MM.1S (cell line): Measurements from ENCODE around the gene SLC46A3.
"Not testable (repeated sequence)": the region's sequence is repeated elsewhere in the genome, so short reads cannot be mapped to it uniquely, and the experiment has no call there.

Experiments used
- DNase-seq: peaks from one replicate; pipeline ENCODE4 v3.0.0-alpha.2; 2015
- H2AFZ ChIP-seq: fragments of 300-600 bp; sonication (generic); 2 replicates; pipeline ENCODE4 v1.6.0; 2016; ENCODE audit warnings: antibody characterized with exemption, low read length
- H3F3A ChIP-seq: fragments of 300-600 bp; sonication (generic); 2 replicates; pipeline ENCODE4 v1.6.1; 2016; ENCODE audit warnings: mild to moderate bottlenecking, antibody characterized with exemption, low read length, moderate library complexity, mixed read lengths; ENCODE audit not compliant: insufficient read depth
- H3K27ac ChIP-seq: fragments of 300-600 bp; sonication (generic); 2 replicates; pipeline ENCODE4 v1.5.1; 2016; ENCODE audit warnings: mild to moderate bottlenecking, low read length
- H3K27me3 ChIP-seq: fragments of 300-600 bp; sonication (generic); replicated peaks from 2 replicates; pipeline ENCODE4 v1.6.0; 2016; ENCODE audit warnings: low read length; ENCODE audit not compliant: insufficient read depth
- H3K36me3 ChIP-seq: fragments of 300-600 bp; sonication (generic); replicated peaks from 2 replicates; pipeline ENCODE4 v1.6.1; 2016; ENCODE audit warnings: mild to moderate bottlenecking, low read length, mixed read lengths; ENCODE audit not compliant: insufficient read depth
- H3K4me1 ChIP-seq: fragments of 300-600 bp; sonication (generic); 2 replicates; pipeline ENCODE4 v1.6.1; 2016; ENCODE audit warnings: low read length, mixed read lengths
- H3K4me2 ChIP-seq: fragments of 300-600 bp; sonication (generic); 2 replicates; pipeline ENCODE4 v1.6.0; 2016; ENCODE audit warnings: low read depth, low read length
- H3K4me3 ChIP-seq: fragments of 300-600 bp; sonication (generic); 2 replicates; pipeline ENCODE4 v1.5.1; 2016; ENCODE audit warnings: low read length, mixed read lengths
- H3K79me2 ChIP-seq: fragments of 300-600 bp; sonication (generic); 2 replicates; pipeline ENCODE4 v1.6.1; 2016; ENCODE audit warnings: mixed run types, low read length, mixed read lengths
- H3K9ac ChIP-seq: fragments of 300-600 bp; sonication (generic); 2 replicates; pipeline ENCODE4 v1.6.1; 2016; ENCODE audit warnings: low read length, mixed read lengths
- H3K9me2 ChIP-seq: fragments of 300-600 bp; sonication (generic); replicated peaks from 2 replicates; pipeline ENCODE4 v1.6.1; 2016; ENCODE audit warnings: mild to moderate bottlenecking, low read length, mixed read lengths; ENCODE audit not compliant: insufficient read depth
- H3K9me3 ChIP-seq: fragments of 300-600 bp; sonication (generic); replicated peaks from 2 replicates; pipeline ENCODE4 v1.6.1; 2016; ENCODE audit warnings: mild to moderate bottlenecking, low read length, mixed read lengths; ENCODE audit not compliant: insufficient read depth
- H4K20me1 ChIP-seq: fragments of 300-600 bp; sonication (generic); 2 replicates; pipeline ENCODE4 v1.6.1; 2016; ENCODE audit warnings: mild to moderate bottlenecking, low read length, moderate library complexity, mixed read lengths; ENCODE audit not compliant: insufficient read depth
- EZH2 ChIP-seq: fragments of 300-600 bp; sonication (generic); optimal IDR thresholded peaks from 2 replicates; pipeline ENCODE3; 2017; ENCODE audit warnings: low read depth, mild to moderate bottlenecking, antibody characterized with exemption, low read length, mixed read lengths
- EZH2phosphoT487 ChIP-seq: fragments of 300-600 bp; sonication (generic); IDR thresholded peaks from 2 replicates; pipeline ENCODE4 v1.6.1; 2018; ENCODE audit warnings: antibody characterized with exemption, low read length
- TF ChIP-seq, protein P1 (sequence below): fragments of 300-600 bp; sonication (generic); IDR thresholded peaks from 2 replicates; pipeline ENCODE4 v1.5.1; 2016; ENCODE audit warnings: antibody characterized with exemption, low read length, mixed read lengths

SLC46A3 gene

DNA sequence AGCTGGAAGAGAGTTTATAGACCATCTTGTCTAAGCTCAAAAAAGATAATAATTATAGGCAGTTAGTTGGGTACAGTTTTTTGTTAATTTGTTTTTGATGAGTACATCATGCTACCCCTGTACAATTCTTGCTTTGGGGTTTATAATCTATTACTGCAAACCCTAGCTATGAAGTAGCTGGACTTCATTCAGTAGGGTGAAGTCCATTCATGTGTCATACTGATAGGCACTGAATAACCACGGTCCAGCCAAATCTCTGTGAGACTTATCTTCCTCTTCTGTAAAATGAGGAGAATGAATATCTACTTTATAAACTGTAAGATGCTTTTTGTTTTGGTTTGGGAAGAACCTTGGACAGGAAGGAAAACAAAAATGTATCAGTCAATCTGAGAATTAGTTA lies 19.5 kb downstream of the SLC46A3 start:
- TF ChIP-seq EZH2 (no peak), EZH2phosphoT487 (no peak)
- TF ChIP-seq, protein P1, sequence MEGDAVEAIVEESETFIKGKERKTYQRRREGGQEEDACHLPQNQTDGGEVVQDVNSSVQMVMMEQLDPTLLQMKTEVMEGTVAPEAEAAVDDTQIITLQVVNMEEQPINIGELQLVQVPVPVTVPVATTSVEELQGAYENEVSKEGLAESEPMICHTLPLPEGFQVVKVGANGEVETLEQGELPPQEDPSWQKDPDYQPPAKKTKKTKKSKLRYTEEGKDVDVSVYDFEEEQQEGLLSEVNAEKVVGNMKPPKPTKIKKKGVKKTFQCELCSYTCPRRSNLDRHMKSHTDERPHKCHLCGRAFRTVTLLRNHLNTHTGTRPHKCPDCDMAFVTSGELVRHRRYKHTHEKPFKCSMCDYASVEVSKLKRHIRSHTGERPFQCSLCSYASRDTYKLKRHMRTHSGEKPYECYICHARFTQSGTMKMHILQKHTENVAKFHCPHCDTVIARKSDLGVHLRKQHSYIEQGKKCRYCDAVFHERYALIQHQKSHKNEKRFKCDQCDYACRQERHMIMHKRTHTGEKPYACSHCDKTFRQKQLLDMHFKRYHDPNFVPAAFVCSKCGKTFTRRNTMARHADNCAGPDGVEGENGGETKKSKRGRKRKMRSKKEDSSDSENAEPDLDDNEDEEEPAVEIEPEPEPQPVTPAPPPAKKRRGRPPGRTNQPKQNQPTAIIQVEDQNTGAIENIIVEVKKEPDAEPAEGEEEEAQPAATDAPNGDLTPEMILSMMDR = no peak
- Histone ChIP-seq H3K36me3 (no peaks in the 10 kb centered on the region), H4K20me1 (no peaks in the 10 kb centered on the region), H3K9ac (no peak overlapping the region), H3K4me1 (no peaks in the 10 kb centered on the region), H3K27me3 (no peaks in the 10 kb centered on the region), H3F3A (no peaks in the 10 kb centered on the region), H3K4me3 (no peak overlapping the region), H3K9me2 (no peaks in the 10 kb centered on the region), H3K4me2 (no peak overlapping the region), H3K79me2 (no peaks in the 10 kb centered on the region), H2AFZ (no peak overlapping the region), H3K9me3 (no peaks in the 10 kb centered on the region), H3K27ac (no peak overlapping the region)
- no peak for DNase-seq

DNA sequence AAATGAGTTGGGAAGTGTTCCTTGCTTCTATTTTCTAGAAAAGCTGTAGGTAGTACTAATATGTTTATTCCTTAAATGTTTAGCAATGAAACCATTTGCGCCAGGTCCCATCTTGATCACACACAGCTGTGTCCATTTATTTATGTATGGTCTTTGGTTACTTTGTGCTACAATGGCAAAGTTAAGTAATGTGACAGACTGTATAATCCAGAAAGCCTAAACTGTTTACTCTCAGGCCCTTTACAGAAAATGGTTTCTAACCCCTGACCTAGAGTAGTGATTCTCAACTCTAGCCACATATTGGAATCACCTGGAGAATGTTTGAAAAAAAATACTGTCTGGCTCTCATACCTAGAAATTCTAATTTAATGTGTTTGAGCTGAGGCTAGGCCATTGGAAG lies 21.3 kb downstream of the SLC46A3 start:
- Histone ChIP-seq H3K9me2 (no peaks in the 10 kb centered on the region), H3K27ac (no peak overlapping the region), H3K79me2 (no peaks in the 10 kb centered on the region), H3K27me3 (no peaks in the 10 kb centered on the region), H4K20me1 (no peaks in the 10 kb centered on the region), H3F3A (no peaks in the 10 kb centered on the region), H3K4me2 (no peak overlapping the region), H3K36me3 (no peaks in the 10 kb centered on the region), H3K9ac (no peak overlapping the region), H3K4me3 (no peak overlapping the region), H3K4me1 (no peaks in the 10 kb centered on the region), H3K9me3 (no peaks in the 10 kb centered on the region), H2AFZ (no peak overlapping the region)
- no peak for DNase-seq
- TF ChIP-seq, protein P1 = no peak
- TF ChIP-seq EZH2phosphoT487 = no peak
- no peak for TF ChIP-seq EZH2

DNA sequence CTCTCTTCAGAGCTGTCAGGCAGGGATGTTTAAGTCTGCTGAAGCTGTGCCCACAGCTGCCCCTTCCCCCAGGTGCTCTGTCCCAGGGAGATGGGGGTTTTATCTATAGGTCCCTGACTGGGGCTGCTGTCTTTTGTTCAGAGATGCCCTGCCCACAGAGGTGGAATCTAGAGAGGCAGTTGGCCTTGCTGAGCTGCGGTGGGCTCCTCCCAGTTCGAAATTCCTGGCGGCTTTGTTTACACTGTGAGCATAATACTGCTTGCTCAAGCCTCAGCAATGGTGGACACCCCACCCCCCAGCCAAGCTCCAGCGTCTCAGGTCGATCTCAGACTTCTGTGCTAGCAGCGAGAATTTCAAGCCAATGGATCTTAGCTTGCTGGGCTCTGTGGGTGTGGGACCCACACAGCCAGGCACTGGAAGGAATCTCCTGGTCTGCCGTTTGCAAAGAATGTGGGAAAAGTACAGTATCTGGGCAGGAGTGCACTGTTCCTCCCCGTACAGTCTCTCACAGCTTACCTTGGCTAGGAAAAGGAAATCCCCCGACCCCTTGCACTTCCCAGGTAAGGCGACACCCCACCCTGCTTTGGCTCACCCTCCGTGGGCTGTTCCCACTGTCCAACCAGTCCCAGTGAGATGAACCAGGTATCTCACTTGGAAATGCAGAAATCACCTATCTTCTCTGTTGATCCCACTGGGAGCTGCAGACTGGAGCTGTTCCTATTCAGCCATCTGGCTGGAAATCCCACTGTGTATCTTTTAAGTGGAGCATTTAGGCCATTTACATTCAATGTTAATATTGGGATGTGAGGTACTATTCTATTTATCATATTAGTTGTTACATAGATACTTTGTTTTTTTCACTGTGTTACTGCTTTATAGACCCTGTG lies 24.9 kb downstream of the SLC46A3 start:
- not testable (repeated sequence) for H3K4me3 ChIP-seq, H3K27ac ChIP-seq, H3K4me2 ChIP-seq, H3K9me3 ChIP-seq, H3K79me2 ChIP-seq, H3K27me3 ChIP-seq, DNase-seq, H3K9ac ChIP-seq, H2AFZ ChIP-seq, H3K4me1 ChIP-seq, H4K20me1 ChIP-seq, H3K36me3 ChIP-seq, H3K9me2 ChIP-seq, H3F3A ChIP-seq

DNA sequence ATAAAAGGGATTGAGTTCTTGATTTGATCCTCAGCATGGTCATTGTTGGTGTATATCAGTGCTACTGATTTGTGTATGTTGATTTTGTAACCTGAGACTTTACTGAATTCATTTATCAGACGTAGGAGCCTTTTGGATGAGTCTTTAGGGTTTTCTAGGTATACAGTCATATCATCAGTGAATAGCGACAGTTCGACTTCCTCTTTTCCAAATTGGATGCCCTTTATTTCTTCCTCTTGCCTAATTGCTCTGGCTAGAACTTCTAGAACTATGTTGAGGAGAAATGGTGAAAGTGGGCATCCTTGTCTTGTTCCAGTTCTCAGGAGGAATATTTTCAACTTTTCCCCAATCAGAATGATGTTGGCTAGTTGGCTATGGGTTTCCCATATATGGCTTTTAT lies 32.9 kb downstream of the SLC46A3 start:
- Histone ChIP-seq H3K9ac (no peak overlapping the region), H3K9me2 (no peaks in the 10 kb centered on the region), H3K27ac (no peak overlapping the region), H3K4me1 (no peaks in the 10 kb centered on the region), H3K4me3 (no peak overlapping the region), H3K79me2 (no peaks in the 10 kb centered on the region), H4K20me1 (no peaks in the 10 kb centered on the region), H3K36me3 (no peaks in the 10 kb centered on the region), H3K9me3 (no peaks in the 10 kb centered on the region), H3K4me2 (no peak overlapping the region), H3K27me3 (no peaks in the 10 kb centered on the region), H3F3A (no peaks in the 10 kb centered on the region), H2AFZ (no peak overlapping the region)
- DNase-seq = no peak
- TF ChIP-seq, protein P1 = no peak
- no peak for TF ChIP-seq EZH2
- no peak for TF ChIP-seq EZH2phosphoT487
